GM23338 (cell line): ENCODE data around the gene SBK1.

ENCODE experiments used
- CTCF ChIP-seq, 2 experiments: fragments of 200-600 bp in 1 of 2; sonication (generic) in 1 of 2; conservative IDR thresholded peaks; 2 replicates each; pipeline versions ENCODE4 v1.5.1 to v1.6.1; 2016 to 2017; ENCODE audit warnings: antibody characterized with exemption in 2 of 2, low read depth in 2 of 2, mild to moderate bottlenecking in 2 of 2, moderate library complexity in 1 of 2
- EZH2phosphoT487 ChIP-seq: fragments of 200-600 bp; sonication (generic); IDR thresholded peaks from one replicate; pipeline ENCODE4 v1.8.1; 2018; ENCODE audit warnings: antibody characterized with exemption; ENCODE audit not compliant: unreplicated experiment
- NANOG ChIP-seq: IDR thresholded peaks from 2 replicates; pipeline ENCODE4 v1.6.1; 2016; ENCODE audit warnings: antibody characterized with exemption, borderline replicate concordance
- REST ChIP-seq: IDR thresholded peaks from one replicate; pipeline ENCODE4 v1.6.1; 2018; ENCODE audit warnings: antibody characterized with exemption; ENCODE audit not compliant: unreplicated experiment

DNA sequence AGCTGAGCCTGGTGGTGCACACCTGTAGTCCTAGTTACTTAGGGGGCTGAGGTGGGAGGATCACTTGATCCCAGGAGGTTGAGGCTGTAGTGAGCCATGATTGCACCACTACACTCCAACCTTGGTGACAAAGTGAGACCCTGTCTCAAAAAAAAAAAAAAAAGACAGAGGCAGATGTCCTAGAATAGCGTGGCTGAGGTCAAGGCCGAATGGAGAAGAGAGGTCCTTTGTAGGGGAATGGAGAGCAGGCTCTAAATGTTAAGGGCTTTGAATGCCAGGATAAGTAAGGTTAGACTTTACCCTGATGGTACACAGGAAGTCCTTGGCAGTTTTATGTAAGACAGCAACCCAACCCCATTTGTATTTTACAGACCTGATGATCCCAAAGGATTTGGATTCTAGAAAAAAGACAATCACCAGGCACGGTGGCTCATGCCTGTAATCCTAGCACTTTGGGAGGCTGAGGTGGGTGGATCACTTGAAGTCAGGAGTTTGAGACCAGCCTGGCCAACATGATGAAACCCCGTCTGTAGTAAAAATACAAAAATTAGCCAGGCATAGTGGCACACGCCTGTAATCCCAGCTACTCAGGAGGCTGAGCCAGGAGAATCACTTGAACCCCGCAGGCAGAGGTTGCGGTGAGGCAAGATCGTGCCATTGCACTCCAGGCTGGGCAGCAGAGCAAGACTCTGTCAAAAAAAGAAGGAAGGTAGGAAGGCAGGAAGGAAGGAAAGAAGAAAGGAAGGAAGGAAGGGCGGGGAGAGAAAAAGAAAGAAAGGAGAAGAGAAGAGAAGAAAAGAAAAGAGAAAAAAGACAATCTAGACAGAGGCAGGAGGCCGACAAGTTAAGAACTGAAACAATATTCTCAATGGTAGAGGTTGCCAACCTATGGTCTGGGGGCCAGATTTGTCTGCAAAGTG is 2.1 kb upstream of the SBK1 start:
- TF ChIP-seq REST = no peak
- TF ChIP-seq CTCF (conservative IDR thresholded peaks at IDR 0.05; ENCODE audit: low read depth in 2 of 2) = no peak
- no peak for TF ChIP-seq NANOG
- no peak for TF ChIP-seq EZH2phosphoT487
